Calu3 (cell line): Measurements from ENCODE around the gene TNPO3. TPM values are rescaled to one million over a fixed set of nuclear protein-coding genes. Genes with fewer than 3 reads are reported as not detected.

Experiments used
- BruUV-seq: library from RNA; stranded (reverse); fragments of 400-500 nt; replicated peaks from 2 replicates; lab custom pipeline; 2021; lab: Mats Ljungman, UMichigan
- CTCF ChIA-PET: fragments of 300-600 bp; sonication (Branson Sonifier 250); formaldehyde crosslinking; loops from one replicate; lab custom pipeline; 2022; ENCODE audit warnings: antibody characterized with exemption; lab: Charles Lee
- DNase-seq: peaks from one replicate; pipeline ENCODE4 v3.0.0; 2022
- H3K27ac Mint-ChIP-seq: one replicate; pipeline ENCODE4 v1.8.0; 2022; ENCODE audit warnings: mixed read lengths; ENCODE audit not compliant: unreplicated experiment
- H3K27me3 Mint-ChIP-seq: one replicate; pipeline ENCODE4 v1.8.0; 2022; ENCODE audit warnings: mixed read lengths; ENCODE audit not compliant: unreplicated experiment
- H3K36me3 Mint-ChIP-seq: one replicate; pipeline ENCODE4 v1.8.0; 2022; ENCODE audit warnings: mild to moderate bottlenecking, moderate library complexity, mixed read lengths; ENCODE audit not compliant: insufficient read depth, unreplicated experiment
- H3K4me1 Mint-ChIP-seq: one replicate; pipeline ENCODE4 v1.8.0; 2022; ENCODE audit warnings: mild to moderate bottlenecking, low read depth, mixed read lengths; ENCODE audit not compliant: unreplicated experiment
- H3K4me3 Mint-ChIP-seq: one replicate; pipeline ENCODE4 v1.8.0; 2022; ENCODE audit warnings: mild to moderate bottlenecking, low read depth, moderate library complexity, mixed read lengths; ENCODE audit not compliant: unreplicated experiment
- H3K9me3 Mint-ChIP-seq: one replicate; pipeline ENCODE4 v1.8.0; 2022; ENCODE audit warnings: low read depth, mixed read lengths; ENCODE audit not compliant: unreplicated experiment
- CTCF ChIP-seq: fragments of 200-600 bp; IDR thresholded peaks from one replicate; pipeline ENCODE4 v1.8.0; 2022; ENCODE audit warnings: antibody characterized with exemption; ENCODE audit not compliant: unreplicated experiment
- intact Hi-C: fragments of 100-400 bp; cut with micrococcal nuclease; formaldehyde crosslinking; loops from one replicate; pipeline ENCODE4 v1.10.0; 2022; ENCODE audit not compliant: unreplicated experiment
- total RNA-seq: library from RNA; stranded (reverse); gene quantifications from 2 replicates; pipeline ENCODE4 v1.2.3, GENCODE V29; 2022

Gene TNPO3
- total RNA-seq, 1 experiment from 2014 or later, result 47.1 TPM

DNA sequence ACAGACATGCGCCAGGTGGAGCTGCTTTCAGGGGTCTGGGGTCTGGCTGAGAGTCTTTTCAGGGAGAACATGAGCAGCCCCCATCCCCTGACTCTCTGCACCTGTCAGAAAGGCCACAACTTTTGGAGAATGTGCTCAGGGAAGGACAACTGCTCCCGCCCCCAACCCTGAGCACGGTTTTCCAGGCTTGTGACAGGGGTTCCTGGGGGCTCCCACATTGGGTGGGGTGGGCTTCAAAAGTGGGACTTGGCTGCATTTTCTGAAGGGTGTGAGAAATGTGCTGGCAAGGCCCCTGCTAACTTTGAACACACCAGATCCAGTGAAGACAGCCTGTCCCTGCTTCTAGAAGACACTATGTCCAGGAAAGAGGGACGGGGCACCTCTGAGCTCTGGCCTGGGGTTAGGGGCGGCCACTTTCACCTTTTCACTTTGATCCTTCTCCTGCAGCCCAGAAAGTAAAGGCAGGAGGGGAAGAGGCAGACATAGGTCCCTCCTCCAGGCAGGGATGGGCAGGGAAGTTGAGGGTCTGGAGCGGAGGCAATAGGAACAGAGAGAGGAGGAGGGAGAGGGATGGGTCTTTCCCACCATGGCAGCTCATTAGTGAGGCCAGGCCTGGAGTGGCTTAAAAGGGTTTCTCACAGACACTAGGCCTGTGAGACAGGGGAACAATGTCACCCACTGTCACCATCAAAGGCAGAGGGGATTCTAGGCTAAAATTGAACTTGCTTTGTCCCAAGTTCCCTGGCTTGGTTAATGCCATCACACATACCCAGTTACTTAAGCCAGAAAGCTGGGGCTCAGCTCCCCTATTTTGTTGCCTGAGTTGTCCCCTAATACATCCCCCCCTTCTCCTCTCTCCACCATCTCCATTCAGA is 145.9 kb downstream of the TNPO3 start:
- Mint-ChIP-seq H3K9me3 (no peaks in the 10 kb centered on the region), H3K36me3 (no peaks in the 10 kb centered on the region), H3K27me3 (peaks cover 55% of the 10 kb centered on the region), H3K27ac (no peak overlapping the region), H3K4me1 (peaks cover 31% of the 10 kb centered on the region), H3K4me3 (no peak overlapping the region)
- no peak for TF ChIP-seq CTCF
- BruUV-seq, result no TSS peak
- no peak for DNase-seq
- intact Hi-C loops, result no loop called here
- CTCF ChIA-PET, result interaction anchor here (0.7 kb wide), 1 partner anchor 182 kb away, joined by 3 read pairs; no protein-coding TSS in a partner anchor

- CTCF ChIA-PET, result no interaction called here
- no TSS peak for BruUV-seq
- no peak for DNase-seq
- Mint-ChIP-seq H3K36me3 (peaks cover under 1% of the 10 kb centered on the region), H3K4me3 (no peak overlapping the region), H3K27me3 (peaks cover 47% of the 10 kb centered on the region), H3K4me1 (peaks cover 44% of the 10 kb centered on the region), H3K9me3 (no peaks in the 10 kb centered on the region), H3K27ac (no peak overlapping the region)
- no peak for TF ChIP-seq CTCF
- intact Hi-C loops, result no loop called here
Measured at GRCh38 chr7:128906766-128907559, 147.9 kb downstream of the TNPO3 start.

- CTCF ChIA-PET, result no interaction called here
- peaks cover 39% of the 10 kb centered on the region for H3K27me3 Mint-ChIP-seq
- H3K36me3 Mint-ChIP-seq, result peaks cover 5% of the 10 kb centered on the region
- no peak overlapping the region for H3K4me3 Mint-ChIP-seq
- intact Hi-C loops, result no loop called here
- TF ChIP-seq CTCF, result no peak
- no peaks in the 10 kb centered on the region for H3K9me3 Mint-ChIP-seq
- no peak for DNase-seq
- BruUV-seq, result no TSS peak
- H3K4me1 Mint-ChIP-seq, result peaks cover 36% of the 10 kb centered on the region
- no peak overlapping the region for H3K27ac Mint-ChIP-seq
Measured at GRCh38 chr7:128906001-128906765, 148.7 kb downstream of the TNPO3 start.
